Retinal pigment epithelial cell (primary cell): ENCODE results near the gene FLVCR2.
"Not testable (repeated sequence)": the region's sequence is repeated elsewhere in the genome, so short reads cannot be mapped to it uniquely, and the experiment has no call there.

Experiments used
- DNase-seq: peaks from one replicate; pipeline ENCODE4 v3.0.0-alpha.2; 2010; ENCODE audit warnings: low read depth
- H3K4me3 ChIP-seq: 2 replicates; pipeline ENCODE4 v1.5.1; 2011; ENCODE audit warnings: mild to moderate bottlenecking, low read length, control low read depth, moderate library complexity
- TF ChIP-seq, protein P1 (sequence below): conservative IDR thresholded peaks from 2 replicates; pipeline ENCODE4 v1.5.1; 2011; ENCODE audit warnings: low read depth, low read length, control low read depth, inconsistent platforms

The FLVCR2 gene

DNA sequence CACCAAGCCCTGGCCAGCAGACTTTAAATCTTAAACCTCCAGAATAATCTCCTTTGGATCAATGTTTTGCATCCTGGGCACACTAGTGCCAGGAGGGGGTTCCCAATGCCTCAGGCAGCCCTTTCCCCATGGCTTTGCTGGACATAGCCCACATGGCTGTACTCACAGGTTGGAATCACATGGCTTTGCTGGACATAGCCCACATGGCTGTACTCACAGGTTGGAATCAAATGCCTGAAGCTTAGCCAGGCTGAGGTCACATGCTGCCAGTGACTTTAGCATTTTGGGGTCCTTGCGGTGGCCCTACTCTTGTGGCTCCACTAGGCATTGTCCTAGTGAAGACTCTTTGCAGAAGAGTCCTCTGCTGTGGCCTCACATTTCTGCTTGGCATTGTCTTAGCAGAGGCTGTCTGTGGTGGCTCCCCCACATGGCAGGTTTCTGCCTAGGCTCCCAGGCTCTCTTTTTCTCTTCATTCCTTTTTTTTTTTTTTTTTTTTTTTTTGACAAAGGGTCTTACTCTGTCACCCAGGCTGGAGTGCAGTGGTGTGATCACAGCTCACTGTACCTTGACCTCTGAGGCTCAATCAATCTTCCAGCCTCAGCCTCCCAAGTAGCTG, 13.0 kb downstream of the FLVCR2 start:
- H3K4me3 ChIP-seq: no peak overlapping the region
- DNase-seq: no peak
- TF ChIP-seq, protein P1, sequence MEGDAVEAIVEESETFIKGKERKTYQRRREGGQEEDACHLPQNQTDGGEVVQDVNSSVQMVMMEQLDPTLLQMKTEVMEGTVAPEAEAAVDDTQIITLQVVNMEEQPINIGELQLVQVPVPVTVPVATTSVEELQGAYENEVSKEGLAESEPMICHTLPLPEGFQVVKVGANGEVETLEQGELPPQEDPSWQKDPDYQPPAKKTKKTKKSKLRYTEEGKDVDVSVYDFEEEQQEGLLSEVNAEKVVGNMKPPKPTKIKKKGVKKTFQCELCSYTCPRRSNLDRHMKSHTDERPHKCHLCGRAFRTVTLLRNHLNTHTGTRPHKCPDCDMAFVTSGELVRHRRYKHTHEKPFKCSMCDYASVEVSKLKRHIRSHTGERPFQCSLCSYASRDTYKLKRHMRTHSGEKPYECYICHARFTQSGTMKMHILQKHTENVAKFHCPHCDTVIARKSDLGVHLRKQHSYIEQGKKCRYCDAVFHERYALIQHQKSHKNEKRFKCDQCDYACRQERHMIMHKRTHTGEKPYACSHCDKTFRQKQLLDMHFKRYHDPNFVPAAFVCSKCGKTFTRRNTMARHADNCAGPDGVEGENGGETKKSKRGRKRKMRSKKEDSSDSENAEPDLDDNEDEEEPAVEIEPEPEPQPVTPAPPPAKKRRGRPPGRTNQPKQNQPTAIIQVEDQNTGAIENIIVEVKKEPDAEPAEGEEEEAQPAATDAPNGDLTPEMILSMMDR: no peak

DNA sequence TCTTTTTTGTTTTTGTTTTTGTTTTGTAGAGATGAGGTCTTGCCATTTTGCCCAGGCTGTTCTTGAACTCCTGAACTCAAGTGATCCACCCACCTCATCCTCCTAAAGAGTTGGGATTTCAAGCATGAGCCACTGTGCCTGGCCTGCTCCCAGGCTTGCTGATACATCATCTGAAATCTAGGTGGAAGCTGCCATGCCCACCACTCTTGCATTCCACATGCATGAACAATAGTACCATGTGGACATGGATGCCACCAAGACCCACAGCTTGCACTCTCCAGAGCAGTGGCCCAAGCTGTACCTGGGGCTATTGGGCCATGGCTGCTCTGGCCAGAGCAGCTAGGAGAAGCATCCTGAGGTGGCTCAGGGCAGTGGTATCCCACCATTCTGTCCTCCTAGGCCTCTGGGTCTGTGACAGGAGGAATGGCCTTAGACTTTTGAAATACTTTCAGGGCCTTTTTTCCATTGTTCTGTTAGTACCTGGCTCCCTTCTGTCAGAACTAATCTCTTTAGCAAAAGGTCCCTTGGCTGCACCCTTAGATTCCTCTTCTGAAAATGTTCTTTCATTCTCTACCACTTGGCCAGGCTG, 13.7 kb downstream of the FLVCR2 start:
- TF ChIP-seq, protein P1: no peak
- no peak for DNase-seq
- no peak overlapping the region for H3K4me3 ChIP-seq

DNA sequence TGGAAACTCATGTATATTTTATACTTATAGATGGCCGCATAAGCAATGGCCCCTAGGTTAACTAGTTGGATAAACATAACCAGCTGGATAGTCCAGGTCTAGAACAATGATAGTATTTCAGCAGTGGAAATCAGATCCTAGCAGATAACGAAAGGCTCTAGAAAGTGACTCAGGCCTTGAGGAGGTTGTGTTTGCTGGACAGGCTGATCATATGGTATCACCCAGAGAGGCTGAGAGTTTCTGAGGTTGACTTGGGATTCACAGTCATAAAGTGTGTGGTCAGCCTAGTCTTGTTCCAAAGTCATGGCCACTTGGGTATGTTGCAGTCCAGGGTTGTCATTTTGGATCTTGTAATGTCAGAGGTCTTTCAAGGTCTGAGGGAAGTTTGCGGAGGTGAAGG, 16.8 kb downstream of the FLVCR2 start:
- TF ChIP-seq, protein P1: no peak
- no peak for DNase-seq
- no peak overlapping the region for H3K4me3 ChIP-seq

DNA sequence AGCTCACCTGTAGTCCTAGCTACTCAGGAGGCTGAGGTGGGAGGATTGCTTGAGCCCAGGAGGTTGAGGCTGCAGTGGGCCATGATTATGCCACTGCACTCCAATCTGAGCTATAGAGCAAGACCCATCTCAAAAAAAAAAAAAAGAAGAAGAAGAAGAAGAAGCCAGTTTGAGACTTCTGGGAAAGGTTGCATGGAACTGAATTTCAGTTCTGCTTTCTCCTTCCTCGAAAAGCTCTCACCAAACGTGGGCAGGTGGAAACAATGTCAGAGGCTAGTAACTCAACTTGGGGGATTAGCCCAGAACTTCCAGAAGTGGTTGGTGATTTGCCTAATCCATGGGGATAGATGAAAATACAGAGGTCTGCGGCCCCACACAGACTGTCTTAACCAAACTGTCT, 18.7 kb downstream of the FLVCR2 start:
- no peak for DNase-seq
- TF ChIP-seq, protein P1: no peak
- H3K4me3 ChIP-seq: no peak overlapping the region

DNA sequence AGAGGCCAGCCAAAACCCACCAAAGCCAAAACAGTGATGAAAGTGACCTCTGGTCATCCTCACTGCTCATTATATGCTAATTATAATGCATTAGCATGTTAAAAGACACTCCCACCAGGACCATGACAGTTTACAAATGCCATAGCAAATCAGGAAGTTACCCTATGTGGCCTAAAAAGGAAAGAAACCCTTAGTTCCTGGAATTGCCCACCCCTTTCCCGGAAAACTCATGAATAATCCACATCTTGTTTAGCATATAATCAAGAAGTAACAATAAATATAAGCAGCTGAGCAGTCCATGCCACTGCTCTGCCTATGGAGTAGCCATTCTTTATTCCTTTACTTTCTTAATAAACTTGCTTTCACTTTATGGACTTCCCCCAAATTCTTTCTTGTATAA, 21.7 kb downstream of the FLVCR2 start:
- H3K4me3 ChIP-seq, DNase-seq: not testable (repeated sequence)

DNA sequence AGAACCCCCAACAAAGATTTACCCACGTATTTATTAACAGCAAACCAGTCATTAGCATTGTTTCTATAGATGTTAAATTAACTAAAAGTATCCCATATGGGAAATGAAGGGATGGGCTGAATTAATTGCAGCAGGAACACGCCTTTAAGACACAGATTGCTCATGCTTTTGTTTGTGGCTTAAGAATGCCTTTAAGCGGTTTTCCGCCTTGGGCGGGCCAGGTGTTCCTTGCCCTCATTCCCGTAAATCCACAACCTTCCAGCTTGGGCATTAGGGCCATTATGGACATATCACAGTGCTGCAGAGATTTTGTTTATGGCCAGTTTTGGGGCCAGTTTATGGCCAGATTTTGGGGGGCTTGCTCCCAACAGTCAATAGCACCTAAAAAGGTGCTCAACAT, 22.6 kb downstream of the FLVCR2 start:
- H3K4me3 ChIP-seq, DNase-seq: not testable (repeated sequence)

DNA sequence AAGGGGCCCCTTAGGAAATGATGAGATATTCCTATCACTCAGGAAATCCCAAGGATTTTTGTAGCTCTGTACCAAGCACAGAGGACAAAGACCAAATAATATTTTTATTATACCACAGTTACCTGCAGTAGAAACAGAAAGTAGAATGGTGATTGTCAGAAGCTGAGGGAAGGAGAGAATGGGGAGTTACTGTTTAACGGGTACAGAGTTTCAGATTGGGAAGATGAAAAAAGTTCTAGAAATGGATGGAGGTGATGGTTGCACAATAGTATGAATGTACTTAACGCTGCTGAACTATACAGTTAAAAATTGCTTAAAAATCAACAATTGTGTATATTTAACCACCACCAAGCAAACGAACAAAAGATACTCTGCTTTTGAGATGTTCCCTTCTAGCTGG, 24.1 kb downstream of the FLVCR2 start:
- TF ChIP-seq, protein P1: no peak
- no peak overlapping the region for H3K4me3 ChIP-seq
- DNase-seq: no peak

DNA sequence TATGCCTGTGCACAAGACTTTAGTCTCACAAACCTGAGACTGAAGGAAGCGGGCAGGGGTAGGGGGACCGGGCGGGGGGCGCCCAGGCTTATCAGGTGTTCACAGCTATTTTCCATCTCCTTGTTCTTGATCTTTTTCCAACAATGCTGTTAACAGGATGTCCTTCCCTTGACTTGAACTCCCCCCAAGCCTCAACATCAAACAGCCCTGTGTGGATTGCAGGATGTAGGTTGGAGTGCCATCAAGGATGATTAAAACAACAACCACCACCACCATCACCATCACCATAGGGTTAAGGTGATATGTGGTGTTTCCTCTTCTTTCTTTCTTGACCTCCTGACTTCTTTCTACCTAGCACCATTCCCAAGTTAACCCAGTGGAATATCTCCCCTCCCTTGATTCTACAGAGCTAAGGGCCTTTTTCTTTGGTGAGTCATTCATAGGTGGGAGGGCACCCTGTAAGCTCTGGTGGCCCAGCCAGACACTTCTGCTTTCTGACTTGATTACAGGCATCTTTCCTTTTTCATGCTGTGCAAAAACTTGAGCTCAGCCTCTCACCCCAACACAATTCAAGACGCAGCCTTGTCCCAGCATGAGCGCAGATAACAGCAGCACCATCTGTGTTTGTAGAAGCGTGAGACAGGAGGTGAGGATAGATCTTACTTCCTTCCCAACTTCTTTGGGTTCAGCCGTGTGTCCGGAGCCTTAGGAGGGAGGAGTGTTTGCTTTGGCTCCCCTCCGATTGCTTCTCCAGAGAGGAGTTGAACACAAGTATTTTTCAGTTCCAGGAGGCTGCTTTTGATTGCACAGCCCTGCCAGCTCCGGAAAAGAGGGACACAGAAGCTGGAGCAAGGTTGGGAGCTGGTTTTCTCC, 26.8 kb downstream of the FLVCR2 start:
- DNase-seq: no peak
- TF ChIP-seq, protein P1: no peak
- no peak overlapping the region for H3K4me3 ChIP-seq
